Measurements from ENCODE around the gene SYT10.
"Not testable (repeated sequence)": the region's sequence is repeated elsewhere in the genome, so short reads cannot be mapped to it uniquely, and the experiment has no call there.

Gene SYT10

DNA sequence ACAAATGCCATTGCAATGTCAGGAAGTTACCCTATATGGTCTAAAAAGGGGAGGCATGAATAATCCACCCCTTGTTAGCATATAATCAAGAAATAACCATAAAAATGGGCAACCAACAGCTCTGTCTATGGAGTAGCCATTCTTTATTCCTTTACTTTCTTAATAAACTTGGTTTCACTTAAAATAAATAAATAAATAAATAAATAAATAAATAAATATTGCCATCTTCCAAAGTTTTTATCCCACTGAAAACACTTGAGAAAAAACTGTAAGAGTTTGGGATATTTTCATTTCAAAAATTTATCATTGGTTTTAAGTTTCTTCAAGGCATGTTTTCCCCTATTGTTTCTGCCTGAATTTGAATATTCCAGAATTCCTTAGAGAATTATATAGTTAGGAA is 89.8 kb downstream of the SYT10 start:
- DNase-seq (ENCODE audit: low read depth), result no peak

DNA sequence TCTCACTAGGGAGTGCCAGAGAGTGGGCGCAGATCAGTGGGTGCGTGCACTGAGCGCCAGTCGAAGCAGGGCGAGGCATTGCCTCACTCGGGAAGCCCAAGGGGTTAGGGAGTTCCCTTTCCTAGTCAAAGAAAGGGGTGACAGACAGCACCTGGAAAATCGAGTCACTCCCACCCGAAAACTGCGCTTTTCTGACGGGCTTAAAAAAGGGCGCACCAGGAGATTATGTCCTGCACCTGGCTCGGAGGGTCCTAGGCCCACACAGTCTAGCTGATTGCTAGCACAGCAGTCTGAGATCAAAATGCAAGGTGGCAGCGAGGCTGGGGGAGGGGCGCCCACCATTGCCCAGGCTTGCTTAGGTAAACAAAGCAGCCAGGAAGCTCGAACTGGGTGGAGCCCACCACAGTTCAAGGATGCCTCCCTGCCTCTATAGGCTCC is 107.6 kb downstream of the SYT10 start:
- DNase-seq (ENCODE audit: low read depth), result not testable (repeated sequence)

DNA sequence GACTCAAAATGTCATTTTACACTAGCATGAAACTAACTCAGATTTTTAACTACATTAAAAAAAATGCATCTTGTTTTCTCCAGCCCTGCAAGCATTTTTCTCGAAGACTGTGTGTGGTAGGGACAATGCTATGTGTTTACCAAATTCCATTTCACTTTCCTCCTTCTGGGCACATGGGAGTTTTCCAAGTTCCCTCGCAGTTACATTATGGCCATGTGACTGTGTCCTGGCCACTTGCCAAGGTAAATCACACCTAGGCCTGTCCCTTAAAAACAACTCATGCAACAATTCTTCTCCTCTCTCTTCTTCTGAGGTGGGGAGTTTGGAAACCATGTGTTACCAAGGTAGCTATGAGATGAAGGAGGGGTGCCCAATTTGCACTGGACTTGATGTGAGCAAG is 108.7 kb downstream of the SYT10 start:
- no peak for DNase-seq (ENCODE audit: low read depth)

Data from stimulated activated CD8-positive, alpha-beta memory T cell treated with anti-CD3 and anti-CD28 coated beads, Interleukin-15, amount 100 ng/mL, for 1 hour (primary cell).